ENCODE results near the gene DRGX. TPM values are rescaled to one million over a fixed set of nuclear protein-coding genes. Genes with fewer than 3 reads are reported as not detected.

Gene DRGX
- total and polyA plus RNA-seq, 2 of the 4 experiments (the other 2 are of a cell fraction): not detected

- no peak overlapping the region for H4K5ac ChIP-seq (ENCODE audit: low read depth, low read length)
- no peak overlapping the region for H2BK15ac ChIP-seq (ENCODE audit: low read depth, low read length)
- H3K56ac ChIP-seq (ENCODE audit: extremely low read depth, insufficient read depth, low read length): no peak overlapping the region
- H3K27me3 ChIP-seq (ENCODE audit: control insufficient read depth, insufficient read depth, low read length): peaks cover 2% of the 10 kb centered on the region; the same call in 1 of the 2 replicates
- no peak overlapping the region for H4K8ac ChIP-seq (ENCODE audit: low read depth in 2 of 2, low read length in 2 of 2)
- in situ Hi-C loops (cut with MboI; ENCODE audit: low sequenced_read_pairs): no loop called here
- H3K4me1 ChIP-seq (ENCODE audit: control insufficient read depth, insufficient read depth, low read length): no peaks in the 10 kb centered on the region
- no peak overlapping the region for H3K23ac ChIP-seq (ENCODE audit: low read depth, low read length)
- H3K4me3 ChIP-seq (ENCODE audit: insufficient read depth, low read depth, low read length): no peak overlapping the region
- H3K9me3 ChIP-seq (ENCODE audit: control insufficient read depth, insufficient read depth, low read length): peaks cover 4% of the 10 kb centered on the region; the same call in 1 of the 2 replicates
- no CpG with 5 or more reads among the region's 4 CpGs for WGBS, 2 experiments (ENCODE audit: extremely low coverage in 2 of 2, insufficient read length in 1 of 2)
- H3K36me3 ChIP-seq (ENCODE audit: control insufficient read depth, insufficient read depth, low read length): no peaks in the 10 kb centered on the region
- no peaks in the 10 kb centered on the region for H3K79me1 ChIP-seq (ENCODE audit: low read depth in 1 of 2, low read length in 2 of 2)
- H3K9me1 ChIP-seq (ENCODE audit: insufficient read depth, low read length): no peaks in the 10 kb centered on the region
- no peak overlapping the region for H3K4me2 ChIP-seq (ENCODE audit: low read depth, low read length)
- no peak overlapping the region for H2AK9ac ChIP-seq (replicated peaks; ENCODE audit: low read depth, low read length, poor library complexity)
- CTCF ChIA-PET: no interaction called here
- no peak for ATAC-seq (ENCODE audit: low read depth)
- DNase-seq: no peak
- no peak overlapping the region for H3K18ac ChIP-seq (ENCODE audit: low read depth, low read length)
- H3K9ac ChIP-seq (ENCODE audit: low read depth, low read length): no peak overlapping the region
- no peak overlapping the region for H2BK20ac ChIP-seq (ENCODE audit: low read depth, low read length)
- H4K20me1 ChIP-seq (ENCODE audit: insufficient read depth, low read length): no peaks in the 10 kb centered on the region
- H3K14ac ChIP-seq (replicated peaks; ENCODE audit: low read depth, low read length): no peak overlapping the region
- BruUV-seq (replicated peaks): no TSS peak
- TF ChIP-seq USF2 (IDR thresholded peaks at IDR 0.05; ENCODE audit: low read depth, low read length) (no peak), CHD1 (IDR thresholded peaks at IDR 0.05; ENCODE audit: low read depth, low read length) (no peak), MAFK (IDR thresholded peaks at IDR 0.05; ENCODE audit: low read depth, low read length) (no peak), FOS (IDR thresholded peaks at IDR 0.05; ENCODE audit: low read depth, low read length) (no peak), RFX5 (IDR thresholded peaks at IDR 0.05; ENCODE audit: low read depth, low read length) (no peak), CTCF (conservative IDR thresholded peaks at IDR 0.05; ENCODE audit: low read depth, low read length) (no peak), BHLHE40 (IDR thresholded peaks at IDR 0.05; ENCODE audit: low read depth, low read length) (no peak), POLR2A (IDR thresholded peaks at IDR 0.05; ENCODE audit: low read depth, low read length) (no peak), NFE2L2 (IDR thresholded peaks at IDR 0.05; ENCODE audit: low read depth, low read length) (no peak), MXI1 (IDR thresholded peaks at IDR 0.05; ENCODE audit: borderline replicate concordance, low read depth, low read length) (no peak), ELK1 (IDR thresholded peaks at IDR 0.05; ENCODE audit: borderline replicate concordance, low read depth, low read length) (no peak), SMC3 (IDR thresholded peaks at IDR 0.05; ENCODE audit: low read depth, low read length) (no peak), RCOR1 (IDR thresholded peaks at IDR 0.05; ENCODE audit: insufficient replicate concordance, low read length) (no peak), RAD21 (IDR thresholded peaks at IDR 0.05; ENCODE audit: low read length) (no peak)
- H4K91ac ChIP-seq (ENCODE audit: insufficient read depth, low read depth, low read length): no peak overlapping the region
- POLR2A ChIA-PET (ENCODE audit: unreplicated experiment): no interaction called here
- no peak overlapping the region for H3K4ac ChIP-seq (ENCODE audit: low read depth, low read length)
- intact Hi-C loops (cut with micrococcal nuclease): no loop called here
- H2AK5ac ChIP-seq (ENCODE audit: low read depth, low read length): no peak overlapping the region
- H3K27ac ChIP-seq (ENCODE audit: insufficient read depth, low read length): no peak overlapping the region
- H2AFZ ChIP-seq (replicated peaks; ENCODE audit: low read length, poor library complexity): no peak overlapping the region
- H2BK120ac ChIP-seq (ENCODE audit: low read depth, low read length): no peak overlapping the region
- dilution Hi-C loops (cut with HindIII; ENCODE audit: low sequenced_read_pairs, unreplicated experiment): no loop called here
- no peak overlapping the region for H2BK5ac ChIP-seq (ENCODE audit: low read depth, low read length, poor library complexity, severe bottlenecking)
These were observed 46.5 kb downstream of the DRGX start for GRCh38 chr10:49349390-49349789.

All from IMR-90 (cell line).